ENCODE results near the gene TMEM163.

The TMEM163 gene

DNA sequence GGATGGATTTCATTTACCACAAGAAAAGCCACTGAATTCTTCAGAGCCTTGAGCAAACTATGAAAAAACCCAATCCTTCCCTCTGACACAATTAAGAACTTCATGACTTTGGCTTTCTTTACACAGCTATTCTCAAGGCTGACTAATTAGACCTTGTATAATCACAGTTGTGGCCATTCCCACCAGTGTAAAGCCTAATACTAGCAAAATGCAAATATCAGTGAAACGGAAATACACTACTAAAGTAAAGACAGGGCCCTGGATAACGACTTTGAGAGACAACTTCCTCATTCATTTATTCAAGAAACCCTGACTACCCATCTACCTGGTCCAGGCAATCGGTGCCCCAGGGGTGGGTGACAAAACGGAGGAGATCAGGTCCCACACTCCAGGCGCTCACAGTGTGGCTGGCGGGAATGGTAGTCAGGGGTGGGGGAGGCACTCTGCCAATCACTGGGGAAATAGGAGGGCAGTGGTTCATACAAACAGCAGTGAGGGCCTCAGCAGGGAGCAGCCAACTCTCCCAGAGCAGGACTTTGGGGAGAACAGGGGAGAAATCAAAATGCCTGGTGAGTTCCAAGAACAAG is 28.1 kb downstream of the TMEM163 start:
- DNase-seq: no peak

DNA sequence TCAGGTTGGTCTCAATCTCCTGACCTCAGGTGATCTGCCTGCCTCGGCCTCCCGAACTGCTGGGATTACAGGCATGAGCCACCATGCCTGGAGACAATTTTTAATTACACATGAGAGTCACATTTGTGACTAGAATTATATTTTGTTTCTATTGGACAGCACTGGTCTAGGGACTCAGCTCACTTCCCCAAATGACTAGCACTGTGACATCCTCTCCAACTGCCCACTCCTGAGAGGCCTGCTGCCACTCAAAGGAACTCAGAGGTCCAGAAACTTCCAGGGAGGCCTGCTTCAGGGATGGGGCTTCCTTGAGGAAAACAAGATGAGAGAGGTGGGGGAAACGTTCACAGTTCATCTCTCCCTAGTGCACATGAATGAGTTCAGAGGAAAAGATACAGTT is 29.5 kb downstream of the TMEM163 start:
- no peak for DNase-seq

DNA sequence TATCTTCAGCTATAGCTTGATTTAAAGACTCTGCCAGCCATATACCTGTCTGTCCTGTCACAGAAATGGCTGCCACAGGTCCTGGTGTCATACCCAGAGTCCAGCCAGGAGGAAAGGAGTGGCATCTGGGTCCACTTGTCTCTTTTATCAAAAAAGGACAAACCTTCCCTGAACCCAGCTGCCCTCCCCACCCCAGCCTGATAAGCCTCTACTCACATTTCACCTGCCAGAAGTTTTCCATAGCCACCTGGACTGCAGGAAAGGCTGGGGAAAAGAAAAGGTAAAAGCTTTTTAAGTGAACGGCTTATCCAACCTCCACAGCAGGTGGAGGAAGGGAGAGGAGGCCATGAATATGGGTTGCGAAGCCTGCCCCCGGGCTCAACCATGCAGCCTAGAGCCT is 32.8 kb downstream of the TMEM163 start:
- no peak for DNase-seq

DNA sequence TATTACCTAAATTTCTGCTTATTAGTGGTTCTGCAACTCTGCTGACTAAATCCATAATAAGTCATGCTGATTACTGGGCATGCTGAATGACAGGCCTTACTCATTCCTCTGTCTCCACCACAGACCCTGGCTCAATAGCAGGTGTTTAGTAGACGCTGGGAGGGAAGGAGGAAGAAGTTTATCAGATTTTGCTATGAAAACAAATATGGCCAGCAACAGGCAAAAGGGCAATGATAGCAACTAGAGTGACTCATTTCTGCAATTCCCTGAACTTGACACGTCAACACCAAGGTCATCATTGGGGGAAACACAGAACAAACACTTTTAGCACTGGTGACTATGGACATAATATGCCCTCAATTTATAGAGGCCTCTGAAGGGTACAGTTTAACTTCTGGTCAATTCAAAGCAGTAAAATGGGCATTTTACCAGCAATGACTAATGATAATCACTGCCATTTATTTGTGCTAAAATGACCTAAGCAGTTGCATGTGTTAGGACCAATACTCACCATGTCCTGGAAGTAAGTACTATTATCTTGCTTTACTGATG is 35.2 kb downstream of the TMEM163 start:
- DNase-seq: no peak

DNA sequence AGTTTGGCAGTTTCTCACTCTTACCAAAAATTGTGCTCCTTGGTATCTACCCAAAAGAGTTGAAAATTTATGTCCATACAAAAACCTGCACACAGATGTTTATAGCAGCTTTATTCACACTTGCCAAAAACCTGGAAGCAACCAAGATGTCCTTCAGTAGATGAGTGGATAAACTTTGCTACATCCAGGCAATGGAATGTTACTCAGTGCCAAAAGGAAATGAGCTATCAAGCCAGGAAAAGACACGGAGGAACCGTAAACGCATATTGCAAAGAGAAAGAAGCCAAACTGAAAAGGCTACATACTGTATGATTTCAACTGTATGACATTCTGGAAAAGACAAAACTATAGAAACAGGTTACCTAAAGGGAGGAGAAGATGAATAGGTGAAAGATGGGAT is 36.1 kb downstream of the TMEM163 start:
- DNase-seq: no peak

DNA sequence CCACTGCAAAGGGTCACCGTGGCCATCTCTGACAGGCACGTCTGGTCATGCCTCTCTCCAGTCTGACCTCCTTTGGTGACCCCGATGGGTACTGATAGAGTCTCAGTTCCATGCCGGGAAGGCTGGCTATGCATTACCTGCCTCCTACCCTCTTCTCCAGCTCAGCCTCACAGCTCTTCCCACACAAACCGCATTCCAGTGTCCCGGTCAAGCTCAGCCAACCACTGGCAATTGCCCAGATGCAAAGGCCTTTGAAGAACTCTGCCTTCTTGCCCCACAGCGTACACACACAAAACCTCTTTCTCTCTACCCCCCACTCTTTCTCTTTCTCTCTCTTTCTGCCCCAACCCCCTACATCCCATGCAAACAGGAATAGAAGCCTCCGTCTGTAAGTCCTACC is 37.6 kb downstream of the TMEM163 start:
- no peak for DNase-seq

DNA sequence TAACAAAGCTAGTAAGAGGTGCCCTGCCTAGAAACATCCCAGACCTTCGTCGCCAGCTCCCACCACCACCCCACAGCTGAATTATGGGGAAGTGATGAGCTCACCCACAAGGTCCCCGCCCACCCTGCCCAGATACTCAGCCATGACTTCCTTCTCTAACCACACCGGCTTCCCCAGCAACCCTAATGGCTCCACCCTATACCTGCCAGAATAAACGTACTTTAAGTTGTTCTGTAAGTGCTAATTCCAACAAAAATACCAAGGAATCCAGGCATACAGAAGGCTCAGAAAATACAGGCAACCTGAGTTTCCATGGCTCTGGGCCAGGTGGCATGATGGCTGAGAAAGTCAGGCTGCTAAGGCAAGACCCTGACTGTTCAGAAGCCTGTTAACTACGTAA is 39.1 kb downstream of the TMEM163 start:
- DNase-seq: no peak

DNA sequence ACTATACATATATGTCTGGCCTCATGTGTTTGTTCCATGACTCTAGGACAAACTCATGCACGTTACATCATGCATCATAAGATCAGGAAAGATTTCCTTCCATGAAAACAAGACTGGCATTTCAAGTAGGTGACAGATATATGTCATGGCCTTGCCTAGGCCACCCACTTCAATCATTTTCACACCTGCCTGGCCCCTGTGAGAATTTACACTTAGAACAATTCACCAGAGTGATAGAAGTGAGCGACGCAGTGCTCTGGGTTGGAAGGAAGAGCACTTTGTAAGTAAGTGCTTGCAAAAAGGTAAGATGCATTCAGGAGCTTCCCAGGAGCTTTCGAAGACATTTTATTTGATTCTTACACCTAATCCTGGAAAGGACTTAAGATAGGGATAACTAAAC is 39.5 kb downstream of the TMEM163 start:
- DNase-seq: no peak

DNA sequence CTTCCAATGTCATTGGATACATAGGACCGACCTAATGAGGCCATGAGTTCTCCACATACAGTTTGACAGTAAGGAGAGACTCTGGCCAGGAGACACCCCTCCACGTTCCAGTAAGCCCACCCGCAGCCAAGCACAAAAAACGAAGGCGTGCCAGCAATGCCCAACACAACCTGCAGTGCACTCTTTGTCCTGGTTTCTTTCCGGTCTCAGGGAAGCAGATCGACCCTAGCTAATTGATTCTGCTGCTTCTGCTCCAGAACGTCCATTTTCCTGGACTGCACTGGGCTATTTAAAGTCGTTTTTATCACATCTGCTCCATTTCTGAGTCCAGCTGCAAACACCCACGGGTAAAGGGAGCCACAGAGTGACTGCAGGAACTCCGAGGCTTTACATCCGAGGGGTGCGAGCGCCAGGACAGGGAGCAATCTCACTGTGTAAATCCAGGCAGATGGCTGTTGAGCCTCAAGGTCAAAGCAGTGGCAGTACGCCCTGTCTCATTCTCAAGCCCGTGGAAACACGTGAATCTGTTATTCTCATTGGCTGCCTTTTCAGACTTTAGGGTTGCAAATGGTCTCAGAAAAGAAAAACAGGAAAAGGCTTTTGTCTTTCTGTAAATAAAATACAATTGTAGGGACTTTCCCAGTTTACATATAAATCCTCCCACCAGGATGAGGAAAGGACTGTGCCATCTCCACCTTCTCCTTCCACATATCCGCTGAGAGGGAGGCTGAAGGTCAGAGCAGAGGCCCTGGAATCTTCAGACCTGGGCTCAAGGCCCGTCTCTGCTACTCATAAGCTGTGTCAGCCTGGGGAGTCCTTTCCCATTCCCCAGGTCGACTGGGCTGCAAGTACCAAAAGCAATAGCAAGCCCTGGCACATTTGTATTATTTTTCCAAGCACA is 40.7 kb downstream of the TMEM163 start:
- DNase-seq: no peak

DNA sequence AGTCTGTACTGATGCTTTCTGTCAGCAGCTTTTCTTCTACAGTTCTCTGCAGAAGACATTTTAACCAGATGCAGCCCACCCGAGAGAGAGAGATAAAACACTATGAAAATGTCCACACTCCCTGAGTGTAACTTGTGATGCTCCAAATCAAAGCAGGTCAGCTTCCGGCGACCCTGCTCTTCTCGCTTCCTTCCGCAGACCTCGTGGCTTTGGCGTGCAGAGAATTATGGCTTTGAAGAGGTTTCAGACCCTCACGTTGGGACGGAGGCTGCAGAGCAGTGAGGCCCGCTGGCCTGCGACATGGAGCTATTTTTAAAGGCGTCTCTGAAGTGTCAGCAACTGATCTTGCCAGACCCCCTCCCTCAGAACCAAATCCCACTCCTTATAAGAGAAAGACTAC is 41.8 kb downstream of the TMEM163 start:
- no peak for DNase-seq

DNA sequence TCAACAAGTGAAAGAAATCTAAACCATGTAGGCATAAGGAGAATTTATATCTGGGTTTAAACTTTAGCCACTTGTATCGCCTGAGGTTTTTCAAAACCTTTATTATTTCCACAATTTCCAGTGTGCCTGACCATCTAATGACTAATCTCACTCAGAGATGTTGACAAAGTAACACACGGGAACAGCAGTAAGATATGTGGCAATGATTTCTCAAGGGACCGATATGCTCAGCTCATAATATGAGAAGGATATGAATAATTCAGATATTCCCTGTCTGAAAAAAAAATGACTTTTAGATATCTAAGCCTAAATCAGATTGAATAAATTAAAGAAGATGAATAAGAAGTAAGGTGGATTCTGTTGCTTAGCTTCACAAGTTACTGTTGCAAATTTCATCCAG is 43.5 kb downstream of the TMEM163 start:
- no peak for DNase-seq

DNA sequence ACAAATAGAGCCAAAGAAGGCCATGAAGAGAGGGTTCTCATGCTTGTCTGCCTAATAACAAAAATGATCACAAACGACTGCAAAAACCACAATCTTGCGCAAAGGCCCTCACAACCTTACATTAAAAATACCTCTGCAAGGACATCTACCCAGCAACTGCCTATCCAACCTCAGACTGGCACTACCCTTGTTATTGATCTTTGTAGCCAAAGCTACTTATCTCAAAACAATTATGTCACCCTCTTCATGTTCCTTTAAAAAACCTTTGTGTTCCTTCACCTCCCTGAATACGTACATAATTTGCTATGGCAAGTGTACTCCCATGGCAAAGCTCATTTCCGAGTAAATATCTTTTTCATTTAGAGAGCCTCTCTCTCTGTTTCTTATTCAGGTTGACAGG is 44.1 kb downstream of the TMEM163 start:
- no peak for DNase-seq

DNA sequence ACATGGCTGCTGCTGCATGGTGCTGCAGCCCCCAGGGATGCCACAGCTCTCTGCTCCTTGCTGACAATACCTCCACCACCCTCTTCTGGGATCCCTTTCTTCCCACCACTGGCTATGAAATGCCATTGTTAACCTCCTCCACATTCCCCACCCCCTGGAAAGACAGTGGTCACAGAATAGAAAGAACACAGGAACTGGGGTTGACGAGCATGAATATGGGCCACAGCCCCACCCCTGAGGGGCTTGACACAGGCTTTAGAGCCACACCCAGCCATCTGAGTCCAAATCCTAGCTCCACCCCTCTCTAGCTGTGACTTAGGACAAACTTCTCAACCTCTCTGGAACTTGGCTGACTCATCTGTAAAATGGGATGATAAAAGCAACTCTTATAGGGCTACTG is 47.3 kb downstream of the TMEM163 start:
- no peak for DNase-seq

DNA sequence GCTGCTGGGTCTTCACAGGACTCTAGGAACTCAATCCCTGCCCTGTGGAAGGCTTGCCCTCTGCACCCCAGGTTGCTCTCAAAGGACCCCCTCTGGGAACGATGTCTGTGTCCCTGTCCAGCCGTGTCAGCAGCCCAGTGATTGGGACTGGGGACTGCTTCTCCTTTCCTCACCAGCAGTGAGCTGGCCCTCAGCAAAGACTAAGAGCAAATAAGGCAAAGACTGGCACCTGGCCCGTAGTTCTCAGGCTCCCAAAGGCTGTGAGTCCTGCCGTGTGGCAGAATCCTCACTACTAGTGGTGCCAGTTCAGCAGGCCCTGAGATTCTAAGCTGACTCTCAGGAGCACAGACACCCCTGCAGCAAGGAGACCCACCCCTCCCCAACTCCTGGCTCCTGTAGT is 47.8 kb downstream of the TMEM163 start:
- DNase-seq: no peak

DNA sequence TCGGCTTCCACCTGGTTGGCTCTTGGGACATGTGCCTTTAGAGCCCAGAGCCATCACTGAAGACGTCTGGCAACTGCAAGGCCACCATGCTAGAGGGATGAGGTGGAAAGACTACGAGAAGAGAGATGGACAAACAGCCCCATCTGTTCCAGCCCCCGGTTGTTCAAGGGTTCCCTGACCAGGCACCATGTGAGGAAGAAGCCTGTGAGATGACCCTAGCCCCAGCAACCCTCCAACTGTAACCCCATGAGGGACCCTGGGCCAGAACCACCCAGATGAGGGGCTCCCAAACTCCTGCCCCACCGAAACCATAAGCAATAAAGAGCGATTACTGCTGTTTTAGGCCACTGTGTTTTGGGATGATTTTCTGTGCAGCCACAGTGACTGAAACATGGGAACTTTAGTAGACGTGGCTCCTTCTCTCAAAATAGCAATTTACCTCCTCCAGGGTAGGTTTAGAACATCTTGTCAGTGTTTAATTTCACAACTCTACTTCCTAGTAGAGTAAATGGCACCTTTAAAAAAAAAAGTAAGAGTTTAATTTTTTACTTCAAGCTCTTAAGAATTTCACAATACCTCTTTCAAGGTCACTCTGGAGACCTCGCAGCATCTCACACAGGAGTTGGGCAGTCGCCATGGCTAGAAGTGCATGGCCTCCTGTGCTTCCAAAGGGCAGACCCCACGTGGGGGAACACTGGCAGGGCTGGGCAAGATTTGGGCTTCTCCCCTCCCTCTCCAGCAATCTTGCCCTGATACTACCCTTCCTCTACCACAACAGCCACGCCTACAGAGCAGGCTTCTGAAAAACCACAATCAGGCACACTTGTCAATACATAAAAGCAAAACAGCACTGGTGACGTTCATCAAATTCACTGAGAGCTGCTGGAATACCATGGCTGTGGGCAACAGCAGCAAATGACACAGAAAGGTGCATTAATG is 48.8 kb downstream of the TMEM163 start:
- DNase-seq: peak; percentile 17

DNA sequence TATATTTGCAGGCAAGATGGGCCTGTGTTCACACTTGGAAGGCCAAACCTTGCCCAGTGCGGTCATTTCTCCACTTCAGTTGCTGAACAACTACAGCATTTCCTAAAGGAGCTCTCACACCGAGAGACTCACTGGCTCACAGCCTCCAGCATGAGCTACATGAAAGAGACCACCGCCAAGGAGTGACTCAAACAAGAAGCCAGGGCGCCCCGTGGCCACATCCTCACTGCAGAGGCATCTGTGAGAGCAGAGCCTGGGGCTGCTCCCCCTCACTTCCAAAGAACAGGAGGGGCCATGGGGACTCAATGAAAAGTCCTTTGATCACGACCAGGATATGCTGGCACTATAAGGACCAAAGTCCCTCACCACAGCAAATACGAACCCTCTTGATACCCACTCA is 50.0 kb downstream of the TMEM163 start:
- no peak for DNase-seq

DNA sequence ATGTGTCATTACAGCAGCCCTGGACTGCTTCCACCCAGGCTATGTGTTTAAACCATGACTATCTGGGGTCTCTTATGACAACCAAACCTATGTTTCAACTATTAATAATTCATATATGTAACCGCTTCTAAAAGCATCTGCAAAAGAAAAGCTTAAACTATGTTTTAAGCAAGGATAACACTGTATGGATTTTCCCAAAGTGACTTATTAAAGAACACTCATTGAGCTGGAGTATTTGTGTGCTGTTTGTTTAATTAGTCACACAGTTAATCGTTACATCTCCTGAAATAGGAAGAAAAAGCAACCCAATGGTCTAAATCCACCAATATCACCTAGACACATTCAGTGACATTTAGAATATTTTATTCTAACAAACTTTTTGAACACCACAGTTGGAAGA is 51.3 kb downstream of the TMEM163 start:
- DNase-seq: no peak

DNA sequence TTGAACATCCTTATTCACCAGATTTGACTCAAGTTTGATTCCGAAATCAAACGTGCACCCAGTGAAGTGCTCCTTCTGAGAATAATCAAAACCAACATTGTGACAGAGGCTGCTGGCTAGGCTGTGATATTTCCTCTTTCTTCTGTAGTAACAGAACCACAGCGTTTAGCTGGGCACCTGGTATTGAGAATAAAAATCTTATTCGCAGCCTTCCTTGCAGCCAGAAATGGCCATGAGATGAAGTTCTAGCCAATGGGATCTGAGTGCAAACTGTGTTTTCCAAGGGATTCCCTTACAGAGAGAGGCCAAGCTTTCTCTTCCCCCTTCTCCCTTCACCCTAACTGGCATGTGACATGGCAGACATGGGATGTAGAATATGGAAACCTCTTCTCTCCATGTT is 51.7 kb downstream of the TMEM163 start:
- no peak for DNase-seq

DNA sequence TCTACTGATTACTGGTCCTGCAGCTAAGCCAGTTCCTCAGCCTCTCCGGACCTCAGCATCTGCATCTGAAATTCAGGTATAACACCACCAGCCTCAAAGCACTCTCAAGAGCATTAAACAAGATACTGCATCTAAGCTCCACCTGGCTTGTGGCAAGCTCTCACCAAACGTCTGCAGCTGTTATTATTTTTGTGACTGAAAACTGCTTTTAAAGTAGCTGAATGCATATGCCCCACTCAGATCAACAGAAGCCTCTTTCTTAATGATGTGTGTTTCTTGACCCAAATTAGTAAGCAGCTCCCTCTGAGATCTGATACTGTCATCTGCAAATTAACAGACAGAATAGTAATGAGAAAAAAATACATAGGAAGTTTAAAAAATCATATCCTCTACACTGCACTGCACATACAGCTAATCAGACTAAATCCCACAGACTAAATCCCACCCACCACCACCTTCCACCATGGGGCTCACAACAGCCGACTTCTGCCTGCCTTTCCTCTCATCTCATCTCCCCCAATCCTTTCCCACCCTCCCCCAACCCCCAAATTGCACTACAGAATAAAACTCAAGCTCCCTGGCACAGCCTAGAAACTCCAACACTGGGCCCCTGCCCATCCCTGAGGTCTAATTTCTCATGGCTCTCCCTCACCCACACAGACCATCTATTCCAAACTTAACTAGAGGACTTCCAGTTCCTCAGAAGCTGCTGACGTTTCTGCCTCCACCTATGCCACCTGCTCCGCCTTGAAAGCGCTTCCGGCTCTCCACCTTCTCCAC is 52.9 kb downstream of the TMEM163 start:
- no peak for DNase-seq

DNA sequence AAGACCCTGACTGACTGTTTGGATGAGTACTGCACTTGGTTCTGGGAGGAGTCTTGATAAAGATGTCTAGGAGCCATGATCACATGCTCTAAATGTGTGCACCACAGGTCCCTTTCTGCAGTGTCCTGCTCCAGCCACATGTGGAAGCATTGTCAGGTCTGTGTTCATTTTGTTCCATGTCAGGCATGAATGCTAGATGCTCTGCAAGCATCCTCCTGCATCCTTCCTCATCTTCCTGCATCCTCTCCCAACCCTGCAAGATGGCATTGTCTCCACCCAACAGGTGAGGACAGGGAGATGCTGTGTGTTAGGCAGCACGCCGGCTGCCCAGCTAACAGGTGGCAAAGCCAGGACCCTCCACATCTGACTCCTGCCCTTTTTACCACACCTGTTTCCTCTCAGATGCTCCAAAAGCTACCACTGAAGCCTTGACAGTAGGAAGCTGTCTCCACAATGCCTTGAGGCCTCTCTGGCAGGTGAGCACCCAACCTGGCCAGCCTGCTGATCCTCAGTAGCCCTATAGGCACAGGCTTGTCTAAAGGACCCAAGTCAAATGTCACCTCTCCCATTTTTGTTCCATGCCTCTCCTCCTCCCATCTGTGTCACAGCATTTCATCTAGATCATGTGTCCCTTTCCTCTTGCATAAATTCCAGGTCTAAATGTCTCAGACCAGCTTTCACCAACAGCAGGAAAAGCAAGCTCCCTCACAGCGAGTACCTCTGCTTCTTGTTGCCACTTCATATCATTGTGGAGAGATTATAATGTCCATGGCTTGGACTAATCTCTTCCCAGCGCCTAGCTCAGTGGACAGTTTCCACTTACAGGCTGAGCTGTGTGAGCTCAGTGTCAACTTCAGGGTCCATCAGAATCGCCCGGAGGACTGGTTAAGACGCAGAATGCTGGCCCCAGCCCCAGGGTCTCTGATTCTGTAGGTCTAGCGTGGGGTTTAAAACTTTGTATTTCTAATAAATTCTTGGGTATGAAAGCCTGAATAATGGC is 55.0 kb downstream of the TMEM163 start:
- DNase-seq: no peak

DNA sequence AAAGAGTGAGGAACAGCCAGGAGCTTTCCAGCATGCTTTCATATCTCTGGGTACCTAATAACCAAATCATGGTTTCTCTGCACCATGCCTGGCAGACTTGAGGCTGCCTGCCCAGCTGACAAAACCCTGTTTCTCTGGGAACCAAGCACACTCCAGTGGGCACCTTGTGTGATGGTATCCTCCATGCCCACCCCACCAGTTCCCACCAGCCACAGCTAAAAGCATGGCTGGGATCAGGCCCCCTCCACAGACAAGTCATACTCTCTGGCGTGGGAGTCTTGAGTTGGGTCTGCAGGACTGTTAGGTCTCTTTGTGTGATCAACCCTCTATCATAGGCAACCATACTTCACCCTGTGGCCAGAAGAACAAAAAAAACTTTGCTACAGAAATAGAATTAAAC is 56.0 kb downstream of the TMEM163 start:
- DNase-seq: no peak
